ENCODE measurements around the gene HLA-B.

- TF ChIP-seq CTCF (IDR thresholded peaks at IDR 0.05) (no peak), POLR2A (IDR thresholded peaks at IDR 0.05) (no peak)
Measured at GRCh38 chr6:31359581-31359980, 2.6 kb upstream of the HLA-B start.

All from Peyer's patch (tissue), 4 donors.